GM21723 (cell line): ENCODE measurements around the gene ZNF516.
A peak's percentile ranks its signal among the peaks of the same experiment; 100 is the strongest.

ENCODE experiments used
- ATAC-seq: cut with Tn5 transposase; IDR thresholded peaks from one replicate; pipeline ENCODE4 v1.9.1; 2021; ENCODE audit warnings: mild to moderate bottlenecking, moderate library complexity; ENCODE audit not compliant: unreplicated experiment

The ZNF516 gene

DNA sequence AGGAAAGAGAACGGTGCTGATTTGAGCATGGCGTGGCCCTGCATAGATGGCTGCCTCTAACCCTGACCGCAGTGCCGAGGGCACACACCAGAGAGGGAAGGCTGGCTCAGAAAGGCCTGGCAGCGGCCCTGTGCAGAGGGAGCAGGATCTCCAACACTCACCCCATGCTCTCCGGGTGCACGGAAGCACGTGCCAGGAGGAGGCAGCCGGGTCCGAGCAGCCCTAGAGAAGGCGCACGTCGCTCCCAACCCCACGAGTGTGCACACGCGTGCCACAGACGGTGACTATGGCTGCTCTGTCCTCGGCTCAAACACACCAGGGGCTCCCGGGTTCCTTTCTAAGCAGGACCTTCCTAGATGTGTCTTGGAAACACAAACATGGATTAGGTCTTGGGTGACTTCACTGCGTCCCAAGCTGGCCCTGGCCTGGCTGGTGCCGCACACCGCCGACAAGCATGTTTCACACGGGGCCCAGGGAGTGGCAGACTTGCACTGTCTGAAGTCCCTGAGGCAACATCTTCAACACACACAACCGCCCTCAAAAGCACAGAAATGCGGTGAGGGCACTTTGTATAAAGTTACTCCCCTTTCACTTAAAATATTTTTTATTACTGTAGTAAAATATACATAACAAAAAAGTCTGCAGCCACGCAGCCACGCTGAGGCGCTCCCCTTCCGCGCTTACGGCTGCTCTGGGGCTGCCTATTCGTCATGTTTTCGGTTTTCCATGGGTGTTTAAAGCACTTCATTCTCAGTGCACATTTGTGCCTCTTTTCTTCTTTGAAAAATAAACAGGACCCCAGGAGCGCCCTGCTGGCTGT is 110.0 kb downstream of the ZNF516 start:
- ATAC-seq: no peak

- no peak for ATAC-seq
Measured at GRCh38 chr18:76384114-76384790, 110.8 kb downstream of the ZNF516 start.

GRCh38 chr18:76383636-76384035 is 111.4 kb downstream of the ZNF516 start:
- ATAC-seq: no peak

- ATAC-seq: no peak
Measured at GRCh38 chr18:76382275-76382674, 112.8 kb downstream of the ZNF516 start.

- no peak for ATAC-seq
Measured at GRCh38 chr18:76380791-76381405, 114.1 kb downstream of the ZNF516 start.

DNA sequence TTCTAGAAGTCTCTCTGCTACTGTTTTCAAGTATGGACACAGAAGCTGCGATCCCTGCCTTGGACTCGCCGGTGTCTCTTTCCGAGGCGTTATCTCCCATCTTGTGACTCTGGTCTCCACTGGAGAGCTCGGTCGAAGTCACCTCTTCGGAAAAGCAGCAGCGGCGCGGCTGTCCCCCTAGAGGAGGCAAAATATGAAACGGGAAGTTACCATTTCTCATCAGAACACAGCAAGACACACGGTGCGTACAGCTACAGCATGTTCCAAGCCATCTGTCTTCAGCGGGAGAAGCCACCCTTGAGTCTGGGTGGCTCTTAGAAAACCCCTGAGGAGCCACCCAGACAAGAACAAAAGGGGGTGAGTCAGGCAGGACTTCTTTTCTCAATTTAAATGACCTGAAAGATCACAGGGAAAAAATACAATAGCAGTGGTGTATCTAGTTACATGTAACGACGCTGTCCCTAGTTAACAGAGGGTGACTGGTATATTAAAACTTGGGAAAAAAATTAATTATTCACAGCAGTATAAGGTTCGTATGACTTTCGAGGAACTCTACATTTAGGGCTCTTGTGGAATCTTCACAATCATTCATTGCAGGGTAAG is 114.8 kb downstream of the ZNF516 start:
- no peak for ATAC-seq

DNA sequence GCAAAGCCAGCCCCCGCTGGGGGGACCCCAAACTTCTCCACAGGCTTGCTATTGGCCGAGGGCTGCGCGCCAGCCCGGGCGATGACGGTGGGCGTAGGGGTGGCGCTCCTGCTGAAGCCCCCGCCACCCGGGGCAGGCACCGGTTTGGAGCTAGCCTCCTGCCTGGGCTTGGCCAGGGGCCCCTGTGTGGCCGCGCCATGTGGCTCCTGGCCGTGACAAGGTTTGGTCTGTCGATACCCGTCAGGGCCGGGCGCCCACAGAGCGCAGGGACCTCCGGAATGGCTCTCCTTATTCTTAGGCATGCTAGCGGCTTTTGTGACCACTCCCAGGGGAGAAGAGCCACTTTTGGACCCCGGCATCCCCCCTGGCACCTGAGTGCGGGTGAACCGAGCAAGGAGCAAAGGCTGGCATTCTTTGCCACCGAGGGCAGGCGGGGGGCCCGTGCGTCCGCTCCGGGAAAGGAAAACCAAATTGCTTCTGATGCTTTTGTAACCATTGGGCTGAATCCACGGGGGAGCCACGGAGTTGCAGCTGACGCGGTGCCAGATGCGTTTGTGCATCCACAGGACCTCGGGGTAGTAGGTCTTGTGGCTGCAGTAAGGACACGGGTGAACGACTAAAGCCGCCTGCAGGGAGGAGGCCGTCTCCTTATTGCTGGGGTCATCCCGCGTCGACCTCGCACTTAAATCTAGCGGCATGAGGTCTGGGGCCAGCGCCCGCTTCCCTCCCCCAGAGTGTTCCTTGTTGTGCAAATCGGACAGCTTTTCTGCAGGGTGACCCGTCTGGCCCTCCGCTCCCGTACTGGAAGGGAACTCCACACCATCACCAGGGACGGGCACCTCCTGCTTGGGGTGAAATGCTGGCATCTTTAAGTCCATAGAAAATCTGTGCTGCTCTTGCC is 115.6 kb downstream of the ZNF516 start:
- ATAC-seq: no peak

GRCh38 chr18:76378526-76379215 is 116.4 kb downstream of the ZNF516 start:
- ATAC-seq: no peak

GRCh38 chr18:76377359-76377756 is 117.7 kb downstream of the ZNF516 start:
- no peak for ATAC-seq

GRCh38 chr18:76376668-76377358 is 118.2 kb downstream of the ZNF516 start:
- no peak for ATAC-seq

- ATAC-seq: no peak
Measured at GRCh38 chr18:76376225-76376624, 118.8 kb downstream of the ZNF516 start.

GRCh38 chr18:76374330-76375281 is 120.4 kb downstream of the ZNF516 start:
- ATAC-seq: peak; percentile 79

DNA sequence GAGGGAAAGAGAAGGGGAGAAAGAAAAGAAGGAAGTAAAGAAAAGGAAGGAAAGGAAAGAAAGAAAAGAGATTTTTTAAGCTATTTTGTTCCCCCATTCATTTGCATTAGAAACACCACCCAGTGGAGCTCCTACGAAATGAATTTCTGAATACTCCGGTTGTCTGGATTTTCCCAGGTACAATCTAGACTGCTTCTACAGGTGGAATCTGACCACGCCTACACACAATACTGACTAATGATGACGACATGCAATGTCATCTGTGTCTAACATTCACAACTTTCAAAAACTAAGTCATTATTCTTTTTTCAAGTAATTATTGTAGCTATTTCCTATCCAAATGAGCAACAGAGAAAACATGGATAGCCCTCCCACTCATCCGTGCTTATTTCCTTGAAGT is 121.7 kb downstream of the ZNF516 start:
- ATAC-seq: no peak

- no peak for ATAC-seq
Measured at GRCh38 chr18:76371301-76372203, 123.5 kb downstream of the ZNF516 start.

GRCh38 chr18:76370686-76371085 is 124.4 kb downstream of the ZNF516 start:
- ATAC-seq: no peak

DNA sequence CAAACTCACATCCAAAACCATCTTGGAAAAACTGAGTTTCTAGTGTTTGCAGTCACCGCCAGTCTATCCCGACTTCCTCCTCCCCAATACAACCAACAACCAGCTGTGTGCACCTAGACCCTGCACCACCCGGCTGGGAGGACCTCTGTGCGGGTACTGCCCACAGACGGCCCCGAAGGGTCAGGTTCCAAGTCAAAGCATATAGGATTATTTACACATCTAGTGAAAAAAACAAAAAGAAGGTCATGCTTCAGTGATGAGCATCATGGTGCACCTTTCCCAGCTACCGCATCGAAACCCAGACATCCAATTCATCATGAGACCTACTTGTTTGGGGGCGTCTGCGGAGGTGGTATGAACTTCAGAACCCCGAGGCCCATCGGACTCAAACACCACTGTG is 124.8 kb downstream of the ZNF516 start:
- ATAC-seq: no peak

DNA sequence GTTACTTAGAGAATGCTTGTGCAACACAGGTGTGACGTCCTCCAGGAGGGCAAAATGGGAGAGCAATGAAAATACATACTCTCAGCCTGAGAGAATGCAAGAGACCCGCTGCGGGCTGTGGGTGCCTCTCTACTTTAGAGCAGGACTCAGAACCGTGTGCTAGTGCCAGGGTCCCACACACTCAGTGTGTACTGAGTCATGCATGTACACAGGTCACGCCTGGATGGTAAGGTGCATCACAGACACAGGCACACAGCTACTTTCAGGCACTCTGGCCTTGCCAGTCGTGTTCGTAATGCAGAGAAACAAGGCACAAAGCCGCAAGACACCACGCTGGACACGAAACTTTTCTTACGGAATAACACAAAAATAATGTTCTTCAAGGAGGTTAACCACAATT is 125.3 kb downstream of the ZNF516 start:
- ATAC-seq: no peak
